ENCODE measurements around the gene FARP1.

Gene FARP1

DNA sequence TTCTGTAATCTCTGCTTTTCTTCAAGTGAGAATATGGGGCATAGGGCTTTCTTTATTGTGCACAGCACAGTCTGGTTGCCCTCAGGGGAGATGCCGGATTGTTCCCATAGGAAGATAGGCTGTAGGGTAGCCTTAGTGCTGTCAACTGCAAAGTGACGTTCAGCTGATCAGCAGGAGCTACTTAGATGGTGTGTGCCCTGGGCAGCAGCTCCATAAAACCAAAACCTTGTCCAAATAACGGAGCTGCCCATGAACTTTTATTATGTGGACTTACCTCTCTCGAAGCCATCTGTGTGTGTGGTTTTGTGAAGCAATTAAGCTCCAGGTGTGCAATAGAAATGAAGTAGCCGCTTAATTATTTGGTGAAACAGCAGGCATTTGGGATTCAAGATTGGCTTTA is 154.2 kb downstream of the FARP1 start:
- H3K9me3 Mint-ChIP-seq, result no peaks in the 10 kb centered on the region
- no peaks in the 10 kb centered on the region for H3K36me3 Mint-ChIP-seq
- no peak overlapping the region for H3K27ac Mint-ChIP-seq
- no peak for ATAC-seq
- H3K4me1 Mint-ChIP-seq, result no peaks in the 10 kb centered on the region
- H3K27me3 Mint-ChIP-seq, result peaks cover 26% of the 10 kb centered on the region
- H3K4me3 Mint-ChIP-seq, result no peak overlapping the region

DNA sequence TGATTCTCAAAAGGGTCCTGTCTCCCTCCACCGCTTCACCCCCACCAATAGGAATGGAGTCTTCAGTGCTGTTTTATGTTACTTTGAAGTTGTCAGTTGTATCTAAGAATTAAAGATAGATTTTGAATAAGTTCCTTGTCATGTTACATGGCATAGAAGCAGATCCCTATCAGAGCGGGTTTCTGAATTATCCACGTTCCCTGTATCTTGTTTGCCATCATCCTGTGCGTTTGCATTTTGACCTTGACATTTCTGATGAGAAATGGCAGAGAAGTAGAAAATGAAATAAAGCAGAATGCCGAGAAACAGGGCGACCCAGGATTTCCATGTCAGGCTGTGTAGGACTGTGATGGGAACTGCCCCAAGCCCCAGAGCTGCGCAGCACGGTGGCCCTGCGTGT is 154.9 kb downstream of the FARP1 start:
- H3K4me3 Mint-ChIP-seq, result no peak overlapping the region
- H3K36me3 Mint-ChIP-seq, result no peaks in the 10 kb centered on the region
- H3K4me1 Mint-ChIP-seq, result no peaks in the 10 kb centered on the region
- no peak overlapping the region for H3K27ac Mint-ChIP-seq
- peaks cover 26% of the 10 kb centered on the region for H3K27me3 Mint-ChIP-seq
- no peak for ATAC-seq
- no peaks in the 10 kb centered on the region for H3K9me3 Mint-ChIP-seq

DNA sequence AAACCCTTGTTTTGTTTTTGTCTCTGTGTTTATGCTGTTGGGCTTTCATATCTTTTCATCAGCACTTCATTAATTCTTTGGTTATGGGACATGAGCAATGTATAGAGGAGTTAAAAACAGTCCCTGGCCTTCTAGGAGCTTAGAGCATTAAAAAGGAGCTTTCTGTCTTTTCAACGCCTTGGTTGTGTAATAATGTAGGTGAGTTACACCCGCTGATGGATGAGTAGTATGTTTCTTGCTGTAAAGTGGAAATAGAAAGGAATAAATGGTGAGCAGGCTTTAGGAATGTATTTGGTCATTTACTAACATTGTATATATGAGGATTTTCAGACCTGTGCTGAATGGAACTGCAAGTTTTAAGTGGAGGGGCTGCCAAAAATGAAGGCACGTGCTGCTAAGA is 155.7 kb downstream of the FARP1 start:
- H3K4me3 Mint-ChIP-seq, result no peak overlapping the region
- ATAC-seq, result no peak
- H3K9me3 Mint-ChIP-seq, result no peaks in the 10 kb centered on the region
- no peaks in the 10 kb centered on the region for H3K4me1 Mint-ChIP-seq
- no peak overlapping the region for H3K27ac Mint-ChIP-seq
- peaks cover 26% of the 10 kb centered on the region for H3K27me3 Mint-ChIP-seq
- H3K36me3 Mint-ChIP-seq, result no peaks in the 10 kb centered on the region

GRCh38 chr13:98299235-98299965 is 156.5 kb downstream of the FARP1 start:
- no peak for ATAC-seq
- no peaks in the 10 kb centered on the region for H3K4me1 Mint-ChIP-seq
- H3K27me3 Mint-ChIP-seq, result peaks cover 27% of the 10 kb centered on the region
- no peak overlapping the region for H3K4me3 Mint-ChIP-seq
- H3K36me3 Mint-ChIP-seq, result no peaks in the 10 kb centered on the region
- H3K9me3 Mint-ChIP-seq, result no peaks in the 10 kb centered on the region
- H3K27ac Mint-ChIP-seq, result no peak overlapping the region

GRCh38 chr13:98299966-98300350 is 157.1 kb downstream of the FARP1 start:
- Mint-ChIP-seq H3K36me3 (no peaks in the 10 kb centered on the region), H3K27ac (no peak overlapping the region), H3K4me3 (no peak overlapping the region), H3K27me3 (peaks cover 33% of the 10 kb centered on the region), H3K4me1 (no peaks in the 10 kb centered on the region), H3K9me3 (no peaks in the 10 kb centered on the region)
- ATAC-seq, result no peak

- peaks cover 41% of the 10 kb centered on the region for H3K27me3 Mint-ChIP-seq
- H3K4me1 Mint-ChIP-seq, result no peaks in the 10 kb centered on the region
- H3K27ac Mint-ChIP-seq, result no peak overlapping the region
- H3K36me3 Mint-ChIP-seq, result no peaks in the 10 kb centered on the region
- peaks cover 5% of the 10 kb centered on the region for H3K9me3 Mint-ChIP-seq
- H3K4me3 Mint-ChIP-seq, result no peak overlapping the region
- peak; percentile 31 for ATAC-seq
Measured at GRCh38 chr13:98300956-98301641, 158.2 kb downstream of the FARP1 start.

- no peak for ATAC-seq
- Mint-ChIP-seq H3K27me3 (peaks cover 35% of the 10 kb centered on the region), H3K4me3 (no peak overlapping the region), H3K36me3 (no peaks in the 10 kb centered on the region), H3K27ac (no peak overlapping the region), H3K9me3 (peaks cover 5% of the 10 kb centered on the region), H3K4me1 (no peaks in the 10 kb centered on the region)
Measured at GRCh38 chr13:98301721-98302120, 158.8 kb downstream of the FARP1 start.

DNA sequence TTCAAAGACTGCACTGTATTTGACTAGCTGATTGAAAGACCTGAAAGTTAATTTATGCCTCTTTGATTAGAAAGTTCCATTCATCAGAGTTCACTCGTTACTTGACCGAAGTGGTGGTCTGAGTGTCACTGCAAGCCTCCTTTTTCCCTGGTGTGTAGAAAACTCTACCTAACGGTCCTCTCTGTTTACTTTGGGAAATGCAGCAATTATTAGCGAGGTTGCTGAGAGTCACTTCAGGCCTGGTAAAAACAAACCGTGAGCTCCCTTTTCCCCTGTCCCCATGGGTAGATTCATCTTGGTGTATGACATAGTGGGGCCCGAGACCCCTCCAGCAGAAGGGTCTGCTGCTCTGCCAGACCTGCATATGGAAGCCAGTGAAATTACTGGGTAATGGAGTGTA is 161.0 kb downstream of the FARP1 start:
- Mint-ChIP-seq H3K4me1 (no peaks in the 10 kb centered on the region), H3K27ac (no peak overlapping the region), H3K27me3 (peaks cover 17% of the 10 kb centered on the region), H3K9me3 (peaks cover 5% of the 10 kb centered on the region), H3K4me3 (no peak overlapping the region), H3K36me3 (no peaks in the 10 kb centered on the region)
- no peak for ATAC-seq

DNA sequence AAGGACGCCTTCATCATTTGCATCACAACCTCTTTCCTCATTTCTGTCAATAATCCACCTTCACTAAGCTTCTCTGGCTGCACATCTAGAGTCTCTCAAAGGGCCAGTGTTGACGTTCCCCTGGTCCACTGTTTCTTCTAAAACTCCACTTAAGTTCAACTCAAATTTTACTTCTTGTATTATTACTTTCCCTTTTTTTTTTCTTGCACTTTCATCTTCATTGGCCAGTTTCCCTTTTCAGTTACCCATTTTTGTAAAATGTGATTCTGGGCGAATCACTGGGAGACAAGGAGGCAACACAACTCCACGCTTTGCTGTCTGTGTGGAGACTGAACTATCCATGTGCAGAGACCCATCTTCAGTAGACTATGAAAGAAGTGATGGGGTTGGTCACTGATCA is 162.8 kb downstream of the FARP1 start:
- Mint-ChIP-seq H3K9me3 (peaks cover 5% of the 10 kb centered on the region), H3K27me3 (peaks cover 17% of the 10 kb centered on the region), H3K4me3 (no peak overlapping the region), H3K36me3 (no peaks in the 10 kb centered on the region), H3K4me1 (no peaks in the 10 kb centered on the region), H3K27ac (no peak overlapping the region)
- no peak for ATAC-seq

DNA sequence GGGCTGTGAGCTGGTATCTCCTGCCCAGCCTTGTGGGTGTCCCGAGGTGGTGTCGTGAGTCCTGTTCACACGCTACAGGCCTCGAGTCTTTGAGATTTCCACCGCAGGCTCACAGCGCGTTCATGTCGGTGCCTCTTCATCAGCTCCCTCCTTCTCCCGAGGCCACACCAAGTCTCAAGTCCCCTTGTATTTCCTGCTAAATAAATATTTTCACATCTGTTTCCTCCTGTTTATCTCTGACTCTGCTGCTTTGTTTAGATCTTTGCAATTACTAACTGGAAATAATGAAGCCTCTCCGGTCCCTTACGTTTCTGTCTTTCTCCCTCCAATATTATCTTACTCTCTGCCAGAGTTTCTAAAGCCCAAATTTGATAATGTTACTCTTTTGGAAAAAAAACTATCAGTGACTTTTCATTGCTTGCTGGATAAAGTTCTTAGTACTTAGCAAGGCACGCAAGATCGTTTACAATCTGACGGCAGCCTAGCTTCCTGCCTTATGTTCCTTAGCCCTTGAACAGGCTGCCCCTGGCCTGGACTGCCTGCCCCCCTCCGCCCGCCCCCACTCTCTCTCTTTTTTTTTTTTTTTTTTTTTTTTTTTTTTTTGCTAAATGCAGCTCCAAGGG is 164.7 kb downstream of the FARP1 start:
- H3K4me3 Mint-ChIP-seq, result no peak overlapping the region
- no peaks in the 10 kb centered on the region for H3K36me3 Mint-ChIP-seq
- peaks cover 5% of the 10 kb centered on the region for H3K9me3 Mint-ChIP-seq
- H3K27ac Mint-ChIP-seq, result no peak overlapping the region
- no peak for ATAC-seq
- peaks cover 17% of the 10 kb centered on the region for H3K27me3 Mint-ChIP-seq
- H3K4me1 Mint-ChIP-seq, result no peaks in the 10 kb centered on the region

DNA sequence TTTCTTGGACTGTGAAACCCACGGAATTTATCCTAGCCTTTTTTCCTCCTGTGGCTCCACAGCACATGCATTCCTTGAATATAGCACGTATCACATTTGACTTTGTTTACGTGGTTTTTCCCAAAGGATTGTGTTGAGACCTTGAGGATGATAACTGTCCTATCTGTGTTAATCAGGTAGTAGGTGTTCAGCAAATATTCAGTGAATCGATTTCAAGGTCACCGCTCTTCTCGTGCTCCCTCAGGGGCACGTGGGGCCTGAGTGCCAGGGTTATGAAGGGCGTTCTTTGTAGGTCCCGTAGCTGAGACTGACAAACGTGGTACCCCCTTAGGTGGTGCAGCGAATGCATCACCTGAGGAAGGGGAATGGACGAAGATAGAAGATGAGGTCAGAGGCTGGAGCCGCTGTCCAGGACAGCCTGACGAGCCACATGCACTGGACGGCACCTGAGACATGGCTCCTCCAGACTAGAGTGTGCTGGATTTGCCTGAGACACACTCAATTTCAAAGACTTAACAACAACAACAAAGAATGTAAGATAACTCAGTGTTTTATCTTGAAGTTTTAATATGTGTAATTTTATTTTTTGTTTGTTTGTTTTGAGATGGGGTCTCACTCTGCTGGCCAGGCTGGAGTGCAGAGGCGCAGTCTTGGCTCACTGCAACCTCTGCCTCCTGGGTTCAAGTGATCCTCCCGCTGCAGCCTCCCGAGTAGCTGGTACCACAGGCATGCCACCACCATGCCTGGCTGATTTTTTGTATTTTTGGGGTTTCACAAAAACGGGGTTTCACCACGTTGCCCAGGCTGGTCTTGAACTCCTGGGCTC is 165.4 kb downstream of the FARP1 start:
- no peaks in the 10 kb centered on the region for H3K4me1 Mint-ChIP-seq
- H3K27me3 Mint-ChIP-seq, result peaks cover 17% of the 10 kb centered on the region
- H3K4me3 Mint-ChIP-seq, result no peak overlapping the region
- no peak overlapping the region for H3K27ac Mint-ChIP-seq
- H3K9me3 Mint-ChIP-seq, result peaks cover 5% of the 10 kb centered on the region
- no peaks in the 10 kb centered on the region for H3K36me3 Mint-ChIP-seq
- no peak for ATAC-seq

GRCh38 chr13:98309569-98310335 is 166.9 kb downstream of the FARP1 start:
- ATAC-seq, result no peak
- H3K9me3 Mint-ChIP-seq, result peaks cover 5% of the 10 kb centered on the region
- H3K27me3 Mint-ChIP-seq, result peaks cover 13% of the 10 kb centered on the region
- no peaks in the 10 kb centered on the region for H3K36me3 Mint-ChIP-seq
- H3K27ac Mint-ChIP-seq, result no peak overlapping the region
- no peaks in the 10 kb centered on the region for H3K4me1 Mint-ChIP-seq
- H3K4me3 Mint-ChIP-seq, result no peak overlapping the region

DNA sequence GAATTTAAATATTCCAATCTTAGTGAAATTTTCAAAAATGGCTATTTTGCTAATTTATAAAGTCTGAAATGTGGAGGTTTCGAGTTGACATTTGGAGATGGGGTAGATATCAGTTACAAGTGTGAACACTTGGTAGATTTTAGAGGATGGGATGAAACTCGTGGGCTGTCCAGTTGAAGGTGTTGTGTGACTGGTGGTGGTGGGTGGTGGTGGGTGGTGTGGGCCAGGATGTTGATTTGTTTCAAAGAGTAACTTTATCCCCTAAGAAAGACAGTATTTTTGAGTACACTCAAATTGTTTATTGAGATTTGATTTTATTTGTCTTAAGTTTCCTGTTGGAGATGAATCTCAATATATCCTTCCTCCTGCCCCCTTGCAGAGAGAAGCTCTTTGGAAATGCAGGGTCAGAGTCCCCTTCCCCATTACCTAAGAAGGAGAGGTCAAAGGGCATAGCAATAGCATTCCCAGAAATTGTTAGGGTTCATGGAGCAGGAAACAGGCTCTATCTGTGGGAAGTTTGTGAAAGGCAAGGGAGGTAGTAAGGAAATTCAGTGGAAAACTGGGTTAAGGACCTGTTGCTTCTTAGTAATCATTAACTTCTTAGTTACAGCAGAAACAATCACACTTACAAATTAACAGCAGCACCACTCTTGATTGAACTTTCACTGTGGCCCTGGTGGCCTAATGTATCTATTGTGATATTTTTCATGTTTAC is 167.7 kb downstream of the FARP1 start:
- peaks cover 3% of the 10 kb centered on the region for H3K9me3 Mint-ChIP-seq
- ATAC-seq, result no peak
- peaks cover 4% of the 10 kb centered on the region for H3K27me3 Mint-ChIP-seq
- no peaks in the 10 kb centered on the region for H3K36me3 Mint-ChIP-seq
- H3K27ac Mint-ChIP-seq, result no peak overlapping the region
- no peaks in the 10 kb centered on the region for H3K4me1 Mint-ChIP-seq
- no peak overlapping the region for H3K4me3 Mint-ChIP-seq

GRCh38 chr13:98311200-98311548 is 168.3 kb downstream of the FARP1 start:
- Mint-ChIP-seq H3K27me3 (no peaks in the 10 kb centered on the region), H3K4me3 (no peak overlapping the region), H3K27ac (no peak overlapping the region), H3K36me3 (no peaks in the 10 kb centered on the region), H3K4me1 (no peaks in the 10 kb centered on the region), H3K9me3 (no peaks in the 10 kb centered on the region)
- no peak for ATAC-seq

Data from stimulated activated memory B cell treated with anti-CD40 and anti-IgM and Interleukin-4, amounts not matched to agents 10 μg/mL and 1 μg/mL and 100 μg/mL, for 72 hours (primary cell).